HG02852 (cell line): ENCODE data around the gene HOXA9.
A peak's percentile ranks its signal among the peaks of the same experiment; 100 is the strongest.

ENCODE experiments used
- ATAC-seq: cut with Tn5 transposase; IDR thresholded peaks from one replicate; pipeline ENCODE4 v1.9.1; 2021; ENCODE audit warnings: mild to moderate bottlenecking, moderate library complexity; ENCODE audit not compliant: unreplicated experiment

Gene HOXA9

GRCh38 chr7:27144781-27145164, 20.6 kb downstream of the HOXA9 start:
- ATAC-seq: no peak

- ATAC-seq: no peak
Observed at GRCh38 chr7:27143950-27144780, 21.2 kb downstream of the HOXA9 start.

GRCh38 chr7:27143023-27143949, 22.1 kb downstream of the HOXA9 start, which contains the start of gene HOXA5:
Gene HOXA5 (minus strand): TSS chr7:27143681. CDS start chr7:27143607, 74 bp downstream.
- ATAC-seq: no peak

GRCh38 chr7:27142580-27143022, 22.7 kb downstream of the HOXA9 start:
- no peak for ATAC-seq

- no peak for ATAC-seq
Observed at GRCh38 chr7:27141923-27142579, 23.3 kb downstream of the HOXA9 start.

GRCh38 chr7:27141137-27141922, 24.0 kb downstream of the HOXA9 start:
- ATAC-seq: no peak

GRCh38 chr7:27140126-27140857, 25.0 kb downstream of the HOXA9 start:
- ATAC-seq: no peak

- no peak for ATAC-seq
Observed at GRCh38 chr7:27139334-27140125, 25.8 kb downstream of the HOXA9 start.

GRCh38 chr7:27138985-27139333, 26.4 kb downstream of the HOXA9 start:
- no peak for ATAC-seq

GRCh38 chr7:27138472-27138871, 26.9 kb downstream of the HOXA9 start:
- ATAC-seq: no peak

GRCh38 chr7:27137640-27138315, 27.6 kb downstream of the HOXA9 start:
- no peak for ATAC-seq

- peak; percentile 51 for ATAC-seq
Observed at GRCh38 chr7:27134392-27134791, 30.9 kb downstream of the HOXA9 start.

GRCh38 chr7:27133409-27134231, 31.7 kb downstream of the HOXA9 start:
- no peak for ATAC-seq

- ATAC-seq: no peak
Observed at GRCh38 chr7:27132978-27133377, 32.4 kb downstream of the HOXA9 start.

GRCh38 chr7:27132214-27132613, 33.1 kb downstream of the HOXA9 start:
- ATAC-seq: no peak

GRCh38 chr7:27131390-27131819, 33.9 kb downstream of the HOXA9 start:
- ATAC-seq: no peak
